OCI-LY3 (cell line): ENCODE data around the gene WFDC8.

Experiments
- H2AFZ ChIP-seq: fragments of 200-600, 300-600 bp; shearing (Covaris generic); 2 replicates; pipeline ENCODE4 v1.6.0; 2014; ENCODE audit warnings: antibody characterized with exemption, low read depth, low read length
- H3K27ac ChIP-seq: fragments of 200-600, 300-600 bp; sonication (generic); 2 replicates; pipeline ENCODE4 v1.5.1; 2014; ENCODE audit warnings: mild to moderate bottlenecking, low read length, moderate library complexity, mixed read lengths
- H3K27me3 ChIP-seq: fragments of 200-600, 300-600 bp; sonication (generic); 2 replicates; pipeline ENCODE4 v1.6.1; 2014; ENCODE audit warnings: low read depth, low read length, mixed read lengths
- H3K36me3 ChIP-seq: fragments of 200-600, 300-600 bp; sonication (generic); replicated peaks from 2 replicates; pipeline ENCODE3; 2014; ENCODE audit warnings: low read depth, low read length, mixed read lengths
- H3K4me1 ChIP-seq: fragments of 300-600, 200-600 bp; sonication (generic); 2 replicates; pipeline ENCODE4 v1.6.1; 2014; ENCODE audit warnings: low read length, mixed read lengths
- H3K4me2 ChIP-seq: fragments of 200-600, 300-600 bp; sonication (generic); 2 replicates; pipeline ENCODE4 v1.6.1; 2014; ENCODE audit warnings: low read length, mixed read lengths
- H3K4me3 ChIP-seq: fragments of 300-600, 200-600 bp; sonication (generic); 2 replicates; pipeline ENCODE4 v1.5.1; 2014; ENCODE audit warnings: antibody characterized with exemption, mild to moderate bottlenecking, low read length, moderate library complexity
- H3K79me2 ChIP-seq: fragments of 300-600, 200-600 bp; shearing (Covaris generic); 2 replicates; pipeline ENCODE4 v1.6.1; 2014; ENCODE audit warnings: mild to moderate bottlenecking, low read length, mixed read lengths
- H3K9ac ChIP-seq: fragments of 300-600, 200-600 bp; shearing (Covaris generic); 2 replicates; pipeline ENCODE4 v1.6.0; 2014; ENCODE audit warnings: mild to moderate bottlenecking, low read length, moderate library complexity
- H3K9me3 ChIP-seq: fragments of 200-600, 300-600 bp; shearing (Covaris generic); 2 replicates; pipeline ENCODE4 v1.6.1; 2014; ENCODE audit warnings: low read length, mixed read lengths; ENCODE audit not compliant: insufficient read depth
- H4K20me1 ChIP-seq: fragments of 200-600, 300-600 bp; sonication (generic); 2 replicates; pipeline ENCODE4 v1.6.1; 2016; ENCODE audit warnings: low read length, mixed read lengths; ENCODE audit not compliant: insufficient read depth
- EZH2phosphoT487 ChIP-seq: fragments of 200-600 bp; shearing (Covaris generic); IDR thresholded peaks from 2 replicates; pipeline ENCODE4 v1.6.1; 2018; ENCODE audit warnings: antibody characterized with exemption, mixed run types, low read depth
- TF ChIP-seq, protein P1 (sequence below): fragments of 200-600, 300-600 bp; sonication (generic); IDR thresholded peaks from 2 replicates; pipeline ENCODE4 v1.5.1; 2014; ENCODE audit warnings: antibody characterized with exemption, low read length, low read depth

Gene WFDC8

DNA sequence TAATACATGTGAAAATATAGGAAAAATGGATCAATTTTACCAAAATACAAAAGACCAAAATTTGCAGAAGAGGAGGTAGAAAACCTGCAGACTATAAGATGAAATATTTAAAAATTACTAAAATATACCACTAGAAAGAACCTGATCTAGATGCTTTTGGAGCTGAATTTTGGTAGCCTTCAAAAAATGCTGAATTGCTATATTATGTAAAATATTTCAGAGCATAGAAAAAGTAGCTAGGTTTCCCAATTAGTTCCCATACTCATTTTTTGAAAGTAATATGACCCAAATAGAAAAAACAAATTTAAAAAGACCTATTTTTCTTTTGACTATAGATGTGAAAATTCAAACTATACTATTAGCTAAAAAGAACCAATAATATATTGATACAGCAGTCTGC lies 28.3 kb downstream of the WFDC8 start:
- Histone ChIP-seq H3K27ac (no peak overlapping the region), H2AFZ (no peak overlapping the region), H4K20me1 (no peaks in the 10 kb centered on the region), H3K4me1 (peaks cover 6% of the 10 kb centered on the region), H3K4me2 (no peak overlapping the region), H3K79me2 (no peaks in the 10 kb centered on the region), H3K9me3 (no peaks in the 10 kb centered on the region), H3K9ac (no peak overlapping the region), H3K36me3 (no peaks in the 10 kb centered on the region), H3K27me3 (peaks cover 64% of the 10 kb centered on the region), H3K4me3 (no peak overlapping the region)
- TF ChIP-seq, protein P1, sequence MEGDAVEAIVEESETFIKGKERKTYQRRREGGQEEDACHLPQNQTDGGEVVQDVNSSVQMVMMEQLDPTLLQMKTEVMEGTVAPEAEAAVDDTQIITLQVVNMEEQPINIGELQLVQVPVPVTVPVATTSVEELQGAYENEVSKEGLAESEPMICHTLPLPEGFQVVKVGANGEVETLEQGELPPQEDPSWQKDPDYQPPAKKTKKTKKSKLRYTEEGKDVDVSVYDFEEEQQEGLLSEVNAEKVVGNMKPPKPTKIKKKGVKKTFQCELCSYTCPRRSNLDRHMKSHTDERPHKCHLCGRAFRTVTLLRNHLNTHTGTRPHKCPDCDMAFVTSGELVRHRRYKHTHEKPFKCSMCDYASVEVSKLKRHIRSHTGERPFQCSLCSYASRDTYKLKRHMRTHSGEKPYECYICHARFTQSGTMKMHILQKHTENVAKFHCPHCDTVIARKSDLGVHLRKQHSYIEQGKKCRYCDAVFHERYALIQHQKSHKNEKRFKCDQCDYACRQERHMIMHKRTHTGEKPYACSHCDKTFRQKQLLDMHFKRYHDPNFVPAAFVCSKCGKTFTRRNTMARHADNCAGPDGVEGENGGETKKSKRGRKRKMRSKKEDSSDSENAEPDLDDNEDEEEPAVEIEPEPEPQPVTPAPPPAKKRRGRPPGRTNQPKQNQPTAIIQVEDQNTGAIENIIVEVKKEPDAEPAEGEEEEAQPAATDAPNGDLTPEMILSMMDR, result no peak

DNA sequence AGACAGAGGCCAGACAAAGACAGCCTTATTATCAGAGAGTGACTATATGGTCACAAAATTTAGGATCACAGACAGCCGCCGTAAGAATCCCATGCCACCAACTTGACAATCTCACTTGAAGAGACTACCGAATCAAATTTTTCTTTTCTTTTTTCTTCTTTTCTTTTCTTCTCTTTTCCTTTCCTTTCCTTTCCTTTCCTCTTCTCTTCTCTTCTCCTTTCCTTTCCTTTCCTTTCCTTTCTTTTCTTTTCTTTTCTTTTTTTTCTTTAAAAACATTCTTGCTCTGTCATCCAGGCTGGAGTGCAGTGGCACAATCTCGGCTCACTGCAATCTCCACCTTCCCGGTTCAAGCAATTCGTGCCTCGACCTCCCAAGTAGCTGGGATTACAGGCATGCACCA lies 30.7 kb downstream of the WFDC8 start:
- H3K36me3 ChIP-seq, result no peaks in the 10 kb centered on the region
- no peak for TF ChIP-seq EZH2phosphoT487
- TF ChIP-seq, protein P1, result no peak
- H4K20me1 ChIP-seq, result no peaks in the 10 kb centered on the region
- H3K27me3 ChIP-seq, result peaks cover 77% of the 10 kb centered on the region
- no peaks in the 10 kb centered on the region for H3K4me1 ChIP-seq
- H3K4me3 ChIP-seq, result no peak overlapping the region
- no peak overlapping the region for H3K9ac ChIP-seq
- H3K27ac ChIP-seq, result no peak overlapping the region
- no peaks in the 10 kb centered on the region for H3K79me2 ChIP-seq
- H3K4me2 ChIP-seq, result no peak overlapping the region
- H2AFZ ChIP-seq, result no peak overlapping the region
- no peaks in the 10 kb centered on the region for H3K9me3 ChIP-seq

DNA sequence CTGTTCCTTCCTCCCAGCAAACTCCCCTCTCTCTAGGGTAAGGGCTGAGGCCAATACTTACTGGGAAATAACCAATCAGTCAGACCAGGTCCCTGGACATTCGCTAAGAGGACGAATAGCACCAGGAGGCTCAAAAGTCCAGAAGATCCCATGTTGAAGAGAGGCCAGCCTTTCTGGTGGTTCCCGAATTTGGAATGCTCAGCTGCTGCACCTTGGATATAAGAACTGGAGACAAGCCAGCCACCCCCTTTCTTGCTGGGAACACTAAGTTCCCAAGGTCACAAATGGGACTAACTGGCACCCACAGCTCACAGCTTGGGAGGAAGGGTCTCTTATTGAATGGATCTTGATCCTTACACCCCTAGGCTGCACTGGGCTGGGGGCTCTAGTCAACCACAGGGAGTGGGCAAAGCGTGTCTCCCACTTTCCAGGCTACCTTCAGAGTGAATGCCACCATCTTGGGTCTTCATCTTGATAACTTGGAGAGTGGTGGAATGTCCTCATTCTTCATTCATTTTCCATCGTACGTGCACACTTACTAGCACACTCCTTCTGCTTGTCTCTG lies 31.8 kb downstream of the WFDC8 start, which contains the start of gene EPPIN:
TSS of gene EPPIN (minus strand) at position 196 of the 565 bp plus-strand sequence. CDS start at position 152, 44 bp downstream.
- H3K4me1 ChIP-seq, result no peaks in the 10 kb centered on the region
- H3K36me3 ChIP-seq, result no peaks in the 10 kb centered on the region
- no peaks in the 10 kb centered on the region for H4K20me1 ChIP-seq
- H3K4me3 ChIP-seq, result no peak within 1 kb of the TSS
- no peaks in the 10 kb centered on the region for H3K79me2 ChIP-seq
- H3K9me3 ChIP-seq, result no peaks in the 10 kb centered on the region
- no peak within 1 kb of the TSS for H3K4me2 ChIP-seq
- TF ChIP-seq, protein P1, result no peak
- TF ChIP-seq EZH2phosphoT487, result no peak
- no peak within 1 kb of the TSS for H3K9ac ChIP-seq
- H2AFZ ChIP-seq, result no peak within 1 kb of the TSS
- no peak within 1 kb of the TSS for H3K27ac ChIP-seq
- peaks cover 77% of the 10 kb centered on the region for H3K27me3 ChIP-seq

DNA sequence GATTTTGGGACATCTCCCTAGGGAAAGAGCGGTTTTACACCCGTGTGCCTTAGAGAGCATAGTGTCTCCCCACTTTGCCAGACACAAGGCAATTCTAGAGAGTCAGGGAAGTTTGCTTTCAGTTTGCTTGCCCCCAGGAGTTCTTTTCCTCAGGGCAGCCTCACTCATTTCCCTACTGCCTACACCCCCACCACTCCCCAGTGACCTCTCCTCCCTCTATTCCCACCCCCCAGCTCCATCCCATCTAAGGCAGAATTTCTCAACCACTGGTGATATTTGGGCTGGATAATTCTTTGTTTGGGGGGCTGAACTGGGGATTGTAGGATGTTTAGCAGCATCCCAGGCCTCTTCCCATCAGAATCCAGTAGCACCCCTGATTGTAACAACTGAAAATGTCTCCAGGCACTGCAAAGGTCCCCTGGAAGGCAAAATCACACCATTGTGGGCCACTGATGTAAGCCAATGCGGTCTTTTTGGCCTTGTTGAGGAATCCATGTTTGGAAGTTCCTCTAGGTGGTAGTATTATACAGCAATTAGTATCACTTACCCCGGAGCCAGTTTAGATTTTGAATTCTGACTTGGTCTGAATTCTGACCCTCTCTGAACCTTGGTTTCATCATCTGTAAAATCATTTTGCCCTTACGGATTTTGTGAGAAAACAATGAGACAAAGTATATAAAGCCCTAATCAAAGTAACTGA lies 33.2 kb downstream of the WFDC8 start:
- H3K27ac ChIP-seq, result no peak overlapping the region
- TF ChIP-seq, protein P1, result peak; percentile 61
- TF ChIP-seq EZH2phosphoT487, result no peak
- peaks cover 84% of the 10 kb centered on the region for H3K27me3 ChIP-seq
- no peaks in the 10 kb centered on the region for H3K79me2 ChIP-seq
- H3K4me3 ChIP-seq, result no peak overlapping the region
- H3K9ac ChIP-seq, result no peak overlapping the region
- no peak overlapping the region for H3K4me2 ChIP-seq
- H3K9me3 ChIP-seq, result no peaks in the 10 kb centered on the region
- no peak overlapping the region for H2AFZ ChIP-seq
- no peaks in the 10 kb centered on the region for H3K4me1 ChIP-seq
- H3K36me3 ChIP-seq, result no peaks in the 10 kb centered on the region
- H4K20me1 ChIP-seq, result no peaks in the 10 kb centered on the region
